ENCODE measurements around the gene ERF. TPM values are rescaled to one million over a fixed set of nuclear protein-coding genes. Genes with fewer than 3 reads are reported as not detected.

ERF gene
- total RNA-seq, 1 donor from 2014 or later, result 111 TPM

- H3K4me1 Mint-ChIP-seq (ENCODE audit: low read depth), result no peaks in the 10 kb centered on the region
- no peaks in the 10 kb centered on the region for H3K9me3 Mint-ChIP-seq (ENCODE audit: low read depth)
- DNase-seq (ENCODE audit: low spot score, unreplicated experiment), result peak; percentile 93
These were observed 41.0 kb upstream of the ERF start for GRCh38 chr19:42295831-42296525.

GRCh38 chr19:42295342-42295741 lies 40.4 kb upstream of the ERF start:
- Mint-ChIP-seq H3K36me3 (ENCODE audit: insufficient read depth) (peaks cover 18% of the 10 kb centered on the region), H3K4me1 (ENCODE audit: low read depth) (no peaks in the 10 kb centered on the region), H3K9me3 (ENCODE audit: low read depth) (no peaks in the 10 kb centered on the region), H3K27me3 (no peaks in the 10 kb centered on the region), H3K27ac (no peak overlapping the region), H3K4me3 (ENCODE audit: low read depth) (no peak overlapping the region)
- no peak for TF ChIP-seq CTCF (IDR thresholded peaks at IDR 0.05; ENCODE audit: unreplicated experiment)
- no peak for DNase-seq (ENCODE audit: low spot score, unreplicated experiment)

More at GRCh38 chr19:42295831-42296525, 41.0 kb upstream of the ERF start:
- Mint-ChIP-seq H3K4me3 (ENCODE audit: low read depth) (no peak overlapping the region), H3K36me3 (ENCODE audit: insufficient read depth) (peaks cover 18% of the 10 kb centered on the region), H3K27me3 (no peaks in the 10 kb centered on the region), H3K27ac (no peak overlapping the region)
- TF ChIP-seq CTCF (IDR thresholded peaks at IDR 0.05; ENCODE audit: unreplicated experiment), result peak; percentile 83

- peaks cover 15% of the 10 kb centered on the region for H3K36me3 Mint-ChIP-seq (ENCODE audit: insufficient read depth)
These were observed 39.7 kb upstream of the ERF start for GRCh38 chr19:42294471-42295137.

GRCh38 chr19:42293948-42294347 lies 39.0 kb upstream of the ERF start:
- Mint-ChIP-seq H3K27ac (no peak overlapping the region), H3K9me3 (ENCODE audit: low read depth) (no peaks in the 10 kb centered on the region), H3K4me3 (ENCODE audit: low read depth) (no peak overlapping the region), H3K4me1 (ENCODE audit: low read depth) (no peaks in the 10 kb centered on the region), H3K27me3 (no peaks in the 10 kb centered on the region), H3K36me3 (ENCODE audit: insufficient read depth) (peaks cover 15% of the 10 kb centered on the region)
- DNase-seq (ENCODE audit: low spot score, unreplicated experiment), result no peak
- TF ChIP-seq CTCF (IDR thresholded peaks at IDR 0.05; ENCODE audit: unreplicated experiment), result no peak

More at GRCh38 chr19:42294471-42295137, 39.7 kb upstream of the ERF start:
- no peak for DNase-seq (ENCODE audit: low spot score, unreplicated experiment)
- H3K4me1 Mint-ChIP-seq (ENCODE audit: low read depth), result no peaks in the 10 kb centered on the region
- no peak overlapping the region for H3K4me3 Mint-ChIP-seq (ENCODE audit: low read depth)
- H3K27me3 Mint-ChIP-seq, result no peaks in the 10 kb centered on the region
- H3K9me3 Mint-ChIP-seq (ENCODE audit: low read depth), result no peaks in the 10 kb centered on the region
- H3K27ac Mint-ChIP-seq, result no peak overlapping the region
- no peak for TF ChIP-seq CTCF (IDR thresholded peaks at IDR 0.05; ENCODE audit: unreplicated experiment)

GRCh38 chr19:42293540-42293939 lies 38.6 kb upstream of the ERF start:
- peak; percentile 32 for TF ChIP-seq CTCF (IDR thresholded peaks at IDR 0.05; ENCODE audit: unreplicated experiment)
- Mint-ChIP-seq H3K4me1 (ENCODE audit: low read depth) (no peaks in the 10 kb centered on the region), H3K27me3 (no peaks in the 10 kb centered on the region), H3K36me3 (ENCODE audit: insufficient read depth) (peaks cover 15% of the 10 kb centered on the region), H3K9me3 (ENCODE audit: low read depth) (no peaks in the 10 kb centered on the region), H3K4me3 (ENCODE audit: low read depth) (no peak overlapping the region), H3K27ac (peak overlapping the region; percentile 93)
- DNase-seq (ENCODE audit: low spot score, unreplicated experiment), result no peak
